PC-3 (cell line): Measurements from ENCODE around the gene CGB8. TPM values are rescaled to one million over a fixed set of nuclear protein-coding genes. Genes with fewer than 3 reads are reported as not detected.
A peak's percentile ranks its signal among the peaks of the same experiment; 100 is the strongest.
"Not testable (repeated sequence)": the region's sequence is repeated elsewhere in the genome, so short reads cannot be mapped to it uniquely, and the experiment has no call there.

Source experiments
- ATAC-seq: fragments of 200-7000 bp; cut with Tn5 transposase; 2 replicates; pipeline ENCODE4 v1.9.1; 2020; ENCODE audit warnings: mild to moderate bottlenecking, moderate library complexity
- BruUV-seq: library from RNA; stranded (reverse); fragments of 400-500 nt; replicated peaks from 2 replicates; lab custom pipeline; 2021; lab: Mats Ljungman, UMichigan
- CTCF ChIA-PET: fragments of 300-600 bp; sonication (Branson Sonifier 250); formaldehyde crosslinking; loops from one replicate; lab custom pipeline; 2022; ENCODE audit warnings: antibody characterized with exemption; lab: Charles Lee
- POLR2A ChIA-PET: fragments of 300-600 bp; sonication (Branson Sonifier 250); formaldehyde crosslinking; loops from one replicate; lab custom pipeline; 2022; ENCODE audit warnings: antibody characterized with exemption; ENCODE audit not compliant: unreplicated experiment; lab: Charles Lee
- DNase-seq: peaks from one replicate; pipeline ENCODE4 v3.0.0-alpha.2; 2015
- H2AFZ ChIP-seq: fragments of 300-600 bp; sonication (generic); 2 replicates; pipeline ENCODE4 v1.6.0; 2016; ENCODE audit warnings: antibody characterized with exemption, low read length
- H3F3A ChIP-seq: fragments of 300-600 bp; sonication (generic); one replicate; pipeline ENCODE4 v1.6.0; 2017; ENCODE audit warnings: antibody characterized with exemption, low read length, control low read depth, mild to moderate bottlenecking; ENCODE audit not compliant: unreplicated experiment
- H3K27ac ChIP-seq: fragments of 300-600 bp; sonication (generic); 2 replicates; pipeline ENCODE4 v1.5.1; 2016; ENCODE audit warnings: mild to moderate bottlenecking, low read length
- H3K27me3 ChIP-seq: fragments of 300-600 bp; sonication (generic); 2 replicates; pipeline ENCODE4 v1.6.1; 2016; ENCODE audit warnings: low read length, mixed read lengths
- H3K36me3 ChIP-seq: fragments of 300-600 bp; sonication (generic); 2 replicates; pipeline ENCODE4 v1.6.1; 2016; ENCODE audit warnings: low read depth, mixed run types, low read length, mixed read lengths
- H3K4me1 ChIP-seq: fragments of 300-600 bp; sonication (generic); 2 replicates; pipeline ENCODE4 v1.5.1; 2016; ENCODE audit warnings: low read length; ENCODE audit not compliant: insufficient read depth
- H3K4me2 ChIP-seq: fragments of 300-600 bp; sonication (generic); 2 replicates; pipeline ENCODE4 v1.6.0; 2016; ENCODE audit warnings: low read length
- H3K4me3 ChIP-seq: fragments of 300-600 bp; sonication (generic); 2 replicates; pipeline ENCODE4 v1.5.1; 2016; ENCODE audit warnings: mild to moderate bottlenecking, low read length, mixed read lengths
- H3K79me2 ChIP-seq: fragments of 300-600 bp; sonication (generic); 2 replicates; pipeline ENCODE4 v1.6.1; 2017; ENCODE audit warnings: low read length, mixed read lengths
- H3K9ac ChIP-seq: fragments of 300-600 bp; sonication (generic); 2 replicates; pipeline ENCODE4 v1.6.0; 2016; ENCODE audit warnings: mild to moderate bottlenecking, low read length
- H3K9me2 ChIP-seq: fragments of 300-600 bp; sonication (generic); replicated peaks from 2 replicates; pipeline ENCODE4 v1.6.1; 2016; ENCODE audit warnings: mixed run types, low read length, mixed read lengths
- H3K9me3 ChIP-seq: fragments of 300-600 bp; sonication (generic); 2 replicates; pipeline ENCODE4 v1.6.1; 2016; ENCODE audit warnings: low read length, mixed read lengths
- H4K20me1 ChIP-seq: fragments of 300-600 bp; sonication (generic); 2 replicates; pipeline ENCODE4 v1.6.1; 2016; ENCODE audit warnings: low read length, mixed read lengths
- CTCF ChIP-seq: fragments of 300-600 bp; sonication (generic); conservative IDR thresholded peaks from 2 replicates; pipeline ENCODE4 v1.5.1; 2017; ENCODE audit warnings: antibody characterized with exemption, low read depth, mild to moderate bottlenecking, low read length
- EZH2 ChIP-seq: fragments of 300-600 bp; sonication (generic); IDR thresholded peaks from one replicate; pipeline ENCODE4 v1.6.1; 2017; ENCODE audit warnings: antibody characterized with exemption, mild to moderate bottlenecking, low read length; ENCODE audit not compliant: unreplicated experiment
- EZH2phosphoT487 ChIP-seq: fragments of 300-600 bp; sonication (generic); IDR thresholded peaks from 2 replicates; pipeline ENCODE4 v1.6.1; 2018; ENCODE audit warnings: mild to moderate bottlenecking, antibody characterized with exemption, low read length, borderline replicate concordance
- intact Hi-C: fragments of 100-400 bp; cut with micrococcal nuclease; formaldehyde crosslinking; loops from 2 replicates; pipeline ENCODE4 v1.9.0; 2023
- total RNA-seq: library from RNA; depleted of rRNA; stranded (reverse); fragments of >200 nt; gene quantifications from 2 replicates; pipeline ENCODE4 v1.2.3, GENCODE V29; 2014

Gene CGB8
- total RNA-seq, 1 experiment from 2014 or later: 1.2 TPM

GRCh38 chr19:49020342-49020741 is 28.6 kb downstream of the CGB8 start:
- H4K20me1 ChIP-seq: no peaks in the 10 kb centered on the region
- ChIA-PET CTCF (no interaction called here), POLR2A (no interaction called here)
- no peaks in the 10 kb centered on the region for H3K79me2 ChIP-seq
- no peak overlapping the region for H2AFZ ChIP-seq
- no peaks in the 10 kb centered on the region for H3K36me3 ChIP-seq
- H3K9ac ChIP-seq: no peak overlapping the region
- H3K27ac ChIP-seq: no peak overlapping the region
- H3K9me3 ChIP-seq: no peaks in the 10 kb centered on the region
- intact Hi-C loops: no loop called here
- TF ChIP-seq CTCF (no peak), EZH2 (no peak), EZH2phosphoT487 (no peak)
- no peak overlapping the region for H3K4me3 ChIP-seq
- H3K4me1 ChIP-seq: peaks cover 10% of the 10 kb centered on the region; the same call in 1 of the 2 replicates
- no peak overlapping the region for H3K4me2 ChIP-seq
- no TSS peak for BruUV-seq
- ATAC-seq (no peak), DNase-seq (no peak)
- H3K9me2 ChIP-seq: no peaks in the 10 kb centered on the region
- H3F3A ChIP-seq: no peaks in the 10 kb centered on the region
- no peaks in the 10 kb centered on the region for H3K27me3 ChIP-seq

GRCh38 chr19:49019242-49019932 is 29.5 kb downstream of the CGB8 start:
- H3K79me2 ChIP-seq: no peaks in the 10 kb centered on the region
- no peaks in the 10 kb centered on the region for H3K9me2 ChIP-seq
- ATAC-seq (peak; percentile 49), DNase-seq (peak; percentile 55)
- no peaks in the 10 kb centered on the region for H3K27me3 ChIP-seq
- H3F3A ChIP-seq: no peaks in the 10 kb centered on the region
- peaks cover 10% of the 10 kb centered on the region; the same call in 1 of the 2 replicates for H3K4me1 ChIP-seq
- peak overlapping the region; percentile 77 for H3K4me2 ChIP-seq
- CTCF ChIA-PET: no interaction called here
- H3K9me3 ChIP-seq: no peaks in the 10 kb centered on the region
- POLR2A ChIA-PET: interaction anchor here (0.5 kb wide), 1 partner anchor 10 kb away, joined by 3 read pairs; no protein-coding TSS in a partner anchor
- no peak for TF ChIP-seq EZH2phosphoT487
- TF ChIP-seq CTCF: peak; percentile 30; the same call in 1 of the 2 replicates
- H3K4me3 ChIP-seq: peak overlapping the region; percentile 60
- H4K20me1 ChIP-seq: no peaks in the 10 kb centered on the region
- peak overlapping the region; percentile 30; the same call in 1 of the 2 replicates for H2AFZ ChIP-seq
- H3K27ac ChIP-seq: no peak overlapping the region
- no peak overlapping the region for H3K9ac ChIP-seq
- no TSS peak for BruUV-seq
- intact Hi-C loops: no loop called here
- no peaks in the 10 kb centered on the region for H3K36me3 ChIP-seq

GRCh38 chr19:49018388-49019241 is 30.3 kb downstream of the CGB8 start:
- POLR2A ChIA-PET: interaction anchor here (0.5 to 0.6 kb wide), 3 partner anchors 10 to 106 kb away, joined by 3 read pairs; no protein-coding TSS in a partner anchor
- H3K9me2 ChIP-seq, H3K36me3 ChIP-seq, H3K27ac ChIP-seq, H3F3A ChIP-seq, H3K79me2 ChIP-seq, H4K20me1 ChIP-seq, H3K27me3 ChIP-seq, intact Hi-C loops, H3K9me3 ChIP-seq: not testable (repeated sequence)
- DNase-seq (peak; percentile 8), ATAC-seq (peak; percentile 29; the same call in 1 of the 2 replicates)
- CTCF ChIA-PET: interaction anchor here (1.1 kb wide), 1 partner anchor 79 kb away, joined by 4 read pairs; no protein-coding TSS in a partner anchor
- H3K4me1 ChIP-seq: peaks cover 10% of the 10 kb centered on the region; the same call in 1 of the 2 replicates
- peak overlapping the region; percentile 35 for H3K9ac ChIP-seq
- H3K4me3 ChIP-seq: peak overlapping the region; percentile 60
- peak overlapping the region; percentile 46; the same call in 1 of the 2 replicates for H2AFZ ChIP-seq
- TSS peak; percentile 42 for BruUV-seq
- H3K4me2 ChIP-seq: peak overlapping the region; percentile 77
